OCI-LY3 (cell line): ENCODE measurements around the gene LPP.

Experiments
- EZH2phosphoT487 ChIP-seq: fragments of 200-600 bp; shearing (Covaris generic); IDR thresholded peaks from 2 replicates; pipeline ENCODE4 v1.6.1; 2018; ENCODE audit warnings: antibody characterized with exemption, mixed run types, low read depth
- TF ChIP-seq, protein P1 (sequence below): fragments of 200-600, 300-600 bp; sonication (generic); IDR thresholded peaks from 2 replicates; pipeline ENCODE4 v1.5.1; 2014; ENCODE audit warnings: antibody characterized with exemption, low read length, low read depth

DNA sequence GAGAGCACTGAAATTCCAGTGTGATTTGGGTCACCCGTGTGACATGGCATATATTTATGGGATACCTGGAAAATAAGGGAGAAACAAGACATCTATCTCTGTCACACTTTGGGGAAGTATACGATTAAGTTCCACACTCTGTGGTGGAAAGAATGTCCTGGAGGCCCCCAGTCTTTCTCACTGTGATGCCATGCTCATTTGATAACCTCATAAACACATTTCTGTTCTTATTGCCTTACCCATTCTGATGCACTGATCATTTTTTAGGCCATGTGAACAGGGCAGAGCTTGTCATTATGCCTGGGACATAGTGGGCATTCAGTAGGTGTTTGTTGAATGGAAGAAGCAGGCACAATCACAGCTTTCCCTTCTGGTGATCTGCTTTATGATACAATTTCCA lies 668.5 kb downstream of the LPP start:
- TF ChIP-seq, protein P1, sequence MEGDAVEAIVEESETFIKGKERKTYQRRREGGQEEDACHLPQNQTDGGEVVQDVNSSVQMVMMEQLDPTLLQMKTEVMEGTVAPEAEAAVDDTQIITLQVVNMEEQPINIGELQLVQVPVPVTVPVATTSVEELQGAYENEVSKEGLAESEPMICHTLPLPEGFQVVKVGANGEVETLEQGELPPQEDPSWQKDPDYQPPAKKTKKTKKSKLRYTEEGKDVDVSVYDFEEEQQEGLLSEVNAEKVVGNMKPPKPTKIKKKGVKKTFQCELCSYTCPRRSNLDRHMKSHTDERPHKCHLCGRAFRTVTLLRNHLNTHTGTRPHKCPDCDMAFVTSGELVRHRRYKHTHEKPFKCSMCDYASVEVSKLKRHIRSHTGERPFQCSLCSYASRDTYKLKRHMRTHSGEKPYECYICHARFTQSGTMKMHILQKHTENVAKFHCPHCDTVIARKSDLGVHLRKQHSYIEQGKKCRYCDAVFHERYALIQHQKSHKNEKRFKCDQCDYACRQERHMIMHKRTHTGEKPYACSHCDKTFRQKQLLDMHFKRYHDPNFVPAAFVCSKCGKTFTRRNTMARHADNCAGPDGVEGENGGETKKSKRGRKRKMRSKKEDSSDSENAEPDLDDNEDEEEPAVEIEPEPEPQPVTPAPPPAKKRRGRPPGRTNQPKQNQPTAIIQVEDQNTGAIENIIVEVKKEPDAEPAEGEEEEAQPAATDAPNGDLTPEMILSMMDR, result no peak
- no peak for TF ChIP-seq EZH2phosphoT487
